Raji (cell line): ENCODE data around the gene TMEM245.

Experiments used
- POLR2A ChIP-seq: IDR thresholded peaks from 2 replicates; pipeline ENCODE4 v1.6.1; 2011; ENCODE audit warnings: low read depth, low read length, control low read depth; ENCODE audit not compliant: insufficient read depth

TMEM245 gene

GRCh38 chr9:109072133-109072692 lies 47.5 kb downstream of the TMEM245 start:
- no peak for TF ChIP-seq POLR2A

- no peak for TF ChIP-seq POLR2A
Measured at GRCh38 chr9:109068764-109069163, 51.0 kb downstream of the TMEM245 start.

DNA sequence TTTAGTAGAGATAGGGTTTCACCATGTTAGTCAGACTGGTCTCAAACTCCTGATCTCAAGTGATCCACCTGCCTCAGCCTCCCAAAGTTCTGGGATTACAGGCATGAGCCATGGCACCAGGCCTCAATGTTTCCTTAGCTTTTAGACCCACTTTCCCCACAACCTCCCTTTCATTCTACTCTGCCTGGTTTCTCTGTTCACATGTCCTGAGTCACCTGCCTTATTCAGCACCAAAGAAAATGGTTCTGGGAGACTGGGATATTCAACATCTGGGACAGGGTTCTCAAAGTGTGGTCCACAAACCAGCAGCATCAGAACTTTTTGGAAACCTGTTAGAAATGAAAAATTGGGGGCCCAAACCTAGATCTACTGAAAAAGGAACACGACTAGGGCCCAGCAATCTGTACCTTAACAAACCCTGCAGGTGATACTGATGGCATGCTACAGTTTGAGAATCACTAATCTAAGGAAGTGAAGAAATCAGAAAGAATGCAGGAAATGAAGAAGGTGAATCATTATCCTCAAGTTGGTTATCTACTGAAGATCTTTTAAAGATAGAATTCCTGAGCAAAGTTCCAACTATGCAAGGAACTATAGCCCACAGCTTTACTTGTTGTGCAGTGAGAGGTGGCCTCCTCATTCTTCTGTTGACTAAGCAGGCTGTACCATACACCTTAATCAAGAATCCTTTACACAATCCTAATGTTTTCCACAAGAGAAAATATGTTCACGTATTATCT lies 54.6 kb downstream of the TMEM245 start:
- no peak for TF ChIP-seq POLR2A

- TF ChIP-seq POLR2A = no peak
Measured at GRCh38 chr9:109063760-109064159, 56.0 kb downstream of the TMEM245 start.

DNA sequence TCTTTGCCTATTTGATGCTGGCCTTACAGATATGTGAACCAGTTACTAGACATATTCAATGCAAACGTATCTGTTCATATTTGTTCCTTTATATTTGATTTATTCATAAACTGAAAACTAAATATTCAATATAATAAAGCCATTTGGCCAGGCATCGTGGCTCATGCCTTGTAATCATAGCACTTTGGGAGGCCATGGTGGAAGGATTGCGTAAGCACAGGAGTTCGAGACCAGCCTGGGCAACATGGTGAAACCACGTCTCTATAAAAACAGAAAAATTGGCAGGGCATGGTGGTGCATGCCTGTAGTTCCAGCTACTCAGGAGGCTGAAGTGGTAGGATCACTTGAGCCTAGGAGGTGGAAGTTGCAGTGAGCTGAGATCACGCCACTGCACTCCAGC lies 57.2 kb downstream of the TMEM245 start:
- TF ChIP-seq POLR2A = no peak

- no peak for TF ChIP-seq POLR2A
Measured at GRCh38 chr9:109060191-109060590, 59.6 kb downstream of the TMEM245 start.

DNA sequence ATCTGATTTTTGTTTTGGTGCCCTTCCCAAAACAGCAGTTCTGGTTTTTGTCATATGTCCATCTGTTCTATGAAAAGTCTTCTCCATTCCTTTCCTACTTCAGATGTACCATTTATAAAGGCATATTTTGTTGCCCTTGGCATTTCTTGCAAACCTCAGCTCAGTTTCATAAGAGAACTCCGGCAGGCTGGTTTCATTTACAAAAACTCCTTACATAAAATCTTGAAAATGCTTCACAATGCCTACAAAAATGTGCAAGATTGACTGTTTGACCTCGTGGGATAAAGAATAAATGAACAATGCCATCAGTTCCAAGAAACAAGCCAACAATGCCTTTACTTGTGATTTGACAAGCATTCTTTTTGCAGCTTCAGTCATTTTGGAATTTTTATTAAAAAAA lies 67.3 kb downstream of the TMEM245 start:
- no peak for TF ChIP-seq POLR2A

DNA sequence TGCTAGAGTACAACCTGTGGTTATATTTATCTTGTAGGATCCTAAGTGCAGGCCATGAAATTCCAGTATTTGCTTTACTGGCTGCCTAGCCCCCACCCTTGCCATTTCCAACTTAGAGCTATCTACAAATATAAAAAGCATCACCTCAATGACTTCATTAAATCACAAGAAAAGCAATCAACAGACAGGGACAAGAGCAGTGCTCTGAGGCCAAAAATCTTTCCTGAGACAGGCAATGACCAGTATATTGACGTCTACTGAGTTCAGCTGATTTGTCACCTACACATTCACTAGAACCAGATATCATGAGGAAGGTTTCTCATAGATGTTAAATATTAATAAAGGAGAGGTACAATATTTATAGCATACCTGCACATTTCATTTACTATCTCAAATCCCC lies 68.0 kb downstream of the TMEM245 start:
- no peak for TF ChIP-seq POLR2A

DNA sequence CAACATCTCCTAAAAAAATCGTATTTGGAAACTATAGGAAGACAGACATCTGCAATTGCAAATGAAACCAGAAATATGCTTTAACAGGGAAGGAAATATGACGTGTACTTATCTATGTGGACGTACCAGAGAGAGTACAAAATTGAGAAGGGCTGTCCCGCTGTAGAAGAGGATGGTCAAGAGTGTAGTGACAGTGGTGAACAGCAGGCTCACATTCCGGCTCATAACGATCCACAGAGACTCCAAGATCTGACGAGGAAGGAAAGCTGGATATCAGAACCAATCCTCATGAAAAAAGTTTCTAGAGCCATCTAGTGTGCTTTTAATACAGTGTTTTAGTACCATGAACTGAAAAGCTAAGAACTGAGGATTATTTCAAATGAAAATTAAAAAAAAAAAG lies 69.3 kb downstream of the TMEM245 start:
- TF ChIP-seq POLR2A = no peak

DNA sequence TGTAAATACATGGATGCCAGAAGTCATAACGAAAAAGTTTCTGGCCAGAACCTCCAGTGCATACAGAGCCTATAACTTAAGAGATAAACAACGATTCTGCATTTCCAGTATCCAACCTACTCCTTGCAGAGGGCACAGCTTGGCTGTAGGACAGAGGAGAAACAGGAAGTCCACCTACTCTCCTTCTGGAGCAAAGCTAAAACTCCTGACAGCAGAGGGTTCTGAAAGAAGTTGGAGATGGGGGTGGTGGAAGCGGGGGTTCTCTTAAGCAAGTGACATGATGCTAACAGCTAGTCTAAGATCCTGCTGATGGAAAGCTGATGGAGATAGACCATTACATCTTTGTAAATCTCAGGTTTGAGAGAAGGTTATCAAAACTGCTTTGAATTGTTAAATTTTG lies 70.9 kb downstream of the TMEM245 start:
- TF ChIP-seq POLR2A = no peak

DNA sequence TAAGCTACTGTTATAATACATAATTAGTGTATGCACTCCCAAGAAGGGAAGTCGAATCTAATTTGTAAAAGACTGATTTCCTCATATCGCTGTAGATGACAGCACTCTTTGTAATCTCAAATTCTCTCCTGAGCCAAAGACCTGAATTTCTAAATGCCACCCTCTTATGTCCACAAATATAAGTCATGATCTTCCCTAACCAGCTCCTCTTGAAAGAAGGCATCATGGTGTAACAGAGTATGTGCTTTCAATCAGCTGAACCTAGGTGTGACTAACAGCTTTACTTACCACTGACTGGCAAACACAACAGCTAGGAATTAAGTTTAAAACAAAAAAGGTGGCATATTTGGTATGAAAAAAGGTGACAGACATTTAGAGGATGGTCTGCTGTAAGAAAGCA lies 72.5 kb downstream of the TMEM245 start:
- TF ChIP-seq POLR2A = no peak

- TF ChIP-seq POLR2A = no peak
Measured at GRCh38 chr9:109046346-109046745, 73.4 kb downstream of the TMEM245 start.

- TF ChIP-seq POLR2A = no peak
Measured at GRCh38 chr9:109043578-109043977, 76.2 kb downstream of the TMEM245 start.

- no peak for TF ChIP-seq POLR2A
Measured at GRCh38 chr9:109040571-109040970, 79.2 kb downstream of the TMEM245 start.

GRCh38 chr9:109039539-109039938 lies 80.2 kb downstream of the TMEM245 start:
- no peak for TF ChIP-seq POLR2A

DNA sequence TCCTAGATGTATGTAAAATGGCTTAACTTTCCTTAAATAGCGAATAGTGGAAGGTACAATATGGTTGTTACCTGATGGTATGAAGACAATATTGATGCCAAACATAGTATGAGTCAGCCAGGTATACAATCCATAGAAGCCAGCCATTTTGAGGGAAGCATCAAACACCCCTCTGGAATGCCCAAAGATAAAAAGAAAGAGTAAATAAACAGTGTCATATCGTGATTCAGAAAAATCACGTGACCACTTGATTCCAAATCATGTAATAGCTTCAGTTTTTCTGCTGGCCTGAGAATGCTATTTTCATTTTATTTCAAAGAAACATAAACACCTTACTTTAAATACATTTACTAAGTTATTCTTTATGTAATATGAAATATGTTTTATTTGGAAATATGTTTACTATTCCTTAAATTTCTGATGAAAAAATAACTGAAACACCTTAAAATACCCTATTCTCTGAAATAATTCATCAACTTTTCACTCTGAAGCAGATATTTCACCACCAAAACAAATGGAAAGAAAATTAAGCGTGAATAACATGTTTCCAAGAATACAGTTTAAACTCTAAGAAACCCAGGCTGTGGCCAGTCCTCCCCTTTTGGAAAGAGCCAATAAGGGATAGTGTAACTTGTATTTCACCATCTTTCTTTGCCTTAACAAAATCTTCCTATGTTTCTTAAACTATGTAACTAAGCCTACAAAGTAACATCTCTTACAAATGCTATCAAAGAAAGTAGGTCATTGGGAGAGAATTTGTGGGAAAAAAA lies 81.6 kb downstream of the TMEM245 start:
- no peak for TF ChIP-seq POLR2A
